IMR-90 (cell line): ENCODE data around the gene TTC1.

Experiments used
- BHLHE40 ChIP-seq: fragments of 150-350 bp; IDR thresholded peaks from 2 replicates; pipeline ENCODE4 v1.6.1; 2016; ENCODE audit warnings: mild to moderate bottlenecking, low read depth, low read length
- MAFK ChIP-seq: IDR thresholded peaks from 2 replicates; pipeline ENCODE4 v1.6.1; 2012; ENCODE audit warnings: low read depth, low read length, improper control_type of control experiment
- MXI1 ChIP-seq: IDR thresholded peaks from 2 replicates; pipeline ENCODE4 v1.6.1; 2012; ENCODE audit warnings: low read depth, mild to moderate bottlenecking, low read length, moderate library complexity, borderline replicate concordance
- POLR2A ChIP-seq: IDR thresholded peaks from 2 replicates; pipeline ENCODE4 v1.6.1; 2012; ENCODE audit warnings: mild to moderate bottlenecking, low read depth, low read length
- RAD21 ChIP-seq: IDR thresholded peaks from 2 replicates; pipeline ENCODE4 v1.6.1; 2012; ENCODE audit warnings: low read length, improper control_type of control experiment
- RCOR1 ChIP-seq: IDR thresholded peaks from 2 replicates; pipeline ENCODE4 v1.6.1; 2012; ENCODE audit warnings: mild to moderate bottlenecking, low read length, improper control_type of control experiment; ENCODE audit not compliant: insufficient replicate concordance
- RFX5 ChIP-seq: IDR thresholded peaks from 2 replicates; pipeline ENCODE4 v1.8.0; 2012; ENCODE audit warnings: low read depth, mild to moderate bottlenecking, low read length, moderate library complexity
- TF ChIP-seq, protein P1 (sequence below): conservative IDR thresholded peaks from 2 replicates; pipeline ENCODE4 v1.5.1; 2012; ENCODE audit warnings: mild to moderate bottlenecking, low read depth, low read length, improper control_type of control experiment
- TF ChIP-seq, protein P2 (sequence below): fragments of 150-350 bp; IDR thresholded peaks from 2 replicates; pipeline ENCODE4 v1.6.1; 2017; ENCODE audit warnings: mild to moderate bottlenecking, antibody characterized with exemption, low read length, low read depth
- TF ChIP-seq, protein P3 (sequence below): fragments of 150-350 bp; IDR thresholded peaks from 2 replicates; pipeline ENCODE4 v1.6.1; 2016; ENCODE audit warnings: low read depth, mild to moderate bottlenecking, low read length, moderate library complexity, borderline replicate concordance

DNA sequence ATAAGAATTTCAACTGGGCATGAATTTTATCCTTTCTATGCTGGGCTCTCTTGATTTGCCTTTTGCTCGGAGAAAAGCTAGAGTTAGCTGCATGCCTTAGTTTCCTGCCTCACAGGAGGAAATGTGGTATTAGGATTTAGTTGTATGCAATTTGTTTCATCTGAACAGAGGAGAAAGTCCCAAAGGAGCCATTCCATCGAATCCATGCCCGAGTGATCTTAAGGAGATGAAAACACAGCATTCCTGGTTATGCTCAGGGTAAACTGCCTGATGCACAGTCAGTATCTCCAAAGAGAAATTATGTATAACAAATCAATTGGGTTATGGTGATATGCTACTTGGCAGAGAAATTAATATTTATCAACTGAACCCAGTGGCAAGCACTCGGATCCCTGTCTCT is 51.1 kb downstream of the TTC1 start:
- TF ChIP-seq, protein P1, sequence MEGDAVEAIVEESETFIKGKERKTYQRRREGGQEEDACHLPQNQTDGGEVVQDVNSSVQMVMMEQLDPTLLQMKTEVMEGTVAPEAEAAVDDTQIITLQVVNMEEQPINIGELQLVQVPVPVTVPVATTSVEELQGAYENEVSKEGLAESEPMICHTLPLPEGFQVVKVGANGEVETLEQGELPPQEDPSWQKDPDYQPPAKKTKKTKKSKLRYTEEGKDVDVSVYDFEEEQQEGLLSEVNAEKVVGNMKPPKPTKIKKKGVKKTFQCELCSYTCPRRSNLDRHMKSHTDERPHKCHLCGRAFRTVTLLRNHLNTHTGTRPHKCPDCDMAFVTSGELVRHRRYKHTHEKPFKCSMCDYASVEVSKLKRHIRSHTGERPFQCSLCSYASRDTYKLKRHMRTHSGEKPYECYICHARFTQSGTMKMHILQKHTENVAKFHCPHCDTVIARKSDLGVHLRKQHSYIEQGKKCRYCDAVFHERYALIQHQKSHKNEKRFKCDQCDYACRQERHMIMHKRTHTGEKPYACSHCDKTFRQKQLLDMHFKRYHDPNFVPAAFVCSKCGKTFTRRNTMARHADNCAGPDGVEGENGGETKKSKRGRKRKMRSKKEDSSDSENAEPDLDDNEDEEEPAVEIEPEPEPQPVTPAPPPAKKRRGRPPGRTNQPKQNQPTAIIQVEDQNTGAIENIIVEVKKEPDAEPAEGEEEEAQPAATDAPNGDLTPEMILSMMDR: no peak
- no peak for TF ChIP-seq MAFK
- TF ChIP-seq RCOR1: no peak
- no peak for TF ChIP-seq RFX5
- TF ChIP-seq, protein P2, sequence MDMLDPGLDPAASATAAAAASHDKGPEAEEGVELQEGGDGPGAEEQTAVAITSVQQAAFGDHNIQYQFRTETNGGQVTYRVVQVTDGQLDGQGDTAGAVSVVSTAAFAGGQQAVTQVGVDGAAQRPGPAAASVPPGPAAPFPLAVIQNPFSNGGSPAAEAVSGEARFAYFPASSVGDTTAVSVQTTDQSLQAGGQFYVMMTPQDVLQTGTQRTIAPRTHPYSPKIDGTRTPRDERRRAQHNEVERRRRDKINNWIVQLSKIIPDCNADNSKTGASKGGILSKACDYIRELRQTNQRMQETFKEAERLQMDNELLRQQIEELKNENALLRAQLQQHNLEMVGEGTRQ: no peak
- no peak for TF ChIP-seq RAD21
- no peak for TF ChIP-seq POLR2A
- TF ChIP-seq BHLHE40: no peak
- TF ChIP-seq, protein P3, sequence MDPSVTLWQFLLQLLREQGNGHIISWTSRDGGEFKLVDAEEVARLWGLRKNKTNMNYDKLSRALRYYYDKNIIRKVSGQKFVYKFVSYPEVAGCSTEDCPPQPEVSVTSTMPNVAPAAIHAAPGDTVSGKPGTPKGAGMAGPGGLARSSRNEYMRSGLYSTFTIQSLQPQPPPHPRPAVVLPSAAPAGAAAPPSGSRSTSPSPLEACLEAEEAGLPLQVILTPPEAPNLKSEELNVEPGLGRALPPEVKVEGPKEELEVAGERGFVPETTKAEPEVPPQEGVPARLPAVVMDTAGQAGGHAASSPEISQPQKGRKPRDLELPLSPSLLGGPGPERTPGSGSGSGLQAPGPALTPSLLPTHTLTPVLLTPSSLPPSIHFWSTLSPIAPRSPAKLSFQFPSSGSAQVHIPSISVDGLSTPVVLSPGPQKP: no peak
- no peak for TF ChIP-seq MXI1
